Neural crest cell (in vitro differentiated cells): Measurements from ENCODE around the gene CLCN7. TPM values are rescaled to one million over a fixed set of nuclear protein-coding genes. Genes with fewer than 3 reads are reported as not detected.

ENCODE experiments used
- DNase-seq: peaks from one replicate; pipeline ENCODE4 v3.0.0; 2021; ENCODE audit warnings: low read depth, mixed read lengths, low spot score
- H3K27ac Mint-ChIP-seq: one replicate; pipeline ENCODE4 v1.8.0; 2021; ENCODE audit warnings: mild to moderate bottlenecking, mixed read lengths; ENCODE audit not compliant: unreplicated experiment
- H3K27me3 Mint-ChIP-seq: 2 replicates; pipeline ENCODE4 v1.8.0; 2021; ENCODE audit warnings: low read depth, mild to moderate bottlenecking, mixed read lengths
- H3K36me3 Mint-ChIP-seq: 2 replicates; pipeline ENCODE4 v1.8.0; 2021; ENCODE audit warnings: low read depth, mild to moderate bottlenecking, mixed read lengths
- H3K4me1 Mint-ChIP-seq: 2 replicates; pipeline ENCODE4 v1.8.0; 2021; ENCODE audit warnings: mixed read lengths
- H3K4me3 Mint-ChIP-seq: one replicate; pipeline ENCODE4 v1.8.0; 2021; ENCODE audit warnings: mild to moderate bottlenecking, mixed read lengths
- H3K9me3 Mint-ChIP-seq: 2 replicates; pipeline ENCODE4 v1.8.0; 2021; ENCODE audit warnings: mixed read lengths
- CTCF ChIP-seq: fragments of 200-600 bp; sonication (generic); conservative IDR thresholded peaks from 2 replicates; pipeline ENCODE4 v1.5.0; 2021; ENCODE audit warnings: antibody characterized with exemption, mild to moderate bottlenecking
- total RNA-seq: library from RNA; stranded (reverse); gene quantifications from 2 replicates; pipeline ENCODE4 v1.2.1, GENCODE V29; 2021

Gene CLCN7
- total RNA-seq, 1 donor from 2014 or later = 82.4 TPM

GRCh38 chr16:1495211-1495888, 20.5 kb upstream of the CLCN7 start:
- H3K27me3 Mint-ChIP-seq = no peaks in the 10 kb centered on the region
- no peaks in the 10 kb centered on the region for H3K36me3 Mint-ChIP-seq
- no peak overlapping the region for H3K27ac Mint-ChIP-seq
- TF ChIP-seq CTCF = no peak
- no peaks in the 10 kb centered on the region for H3K9me3 Mint-ChIP-seq
- peaks cover 16% of the 10 kb centered on the region for H3K4me1 Mint-ChIP-seq
- peak overlapping the region; percentile 27 for H3K4me3 Mint-ChIP-seq
- DNase-seq = no peak

GRCh38 chr16:1494711-1495110, 19.9 kb upstream of the CLCN7 start:
- Mint-ChIP-seq H3K4me3 (peak overlapping the region; percentile 97), H3K4me1 (peaks cover 16% of the 10 kb centered on the region), H3K27me3 (no peaks in the 10 kb centered on the region), H3K36me3 (no peaks in the 10 kb centered on the region), H3K27ac (no peak overlapping the region), H3K9me3 (no peaks in the 10 kb centered on the region)
- TF ChIP-seq CTCF = no peak
- DNase-seq = no peak

GRCh38 chr16:1494129-1494640, 19.4 kb upstream of the CLCN7 start:
- H3K4me1 Mint-ChIP-seq = peaks cover 16% of the 10 kb centered on the region
- H3K27me3 Mint-ChIP-seq = no peaks in the 10 kb centered on the region
- no peak for DNase-seq
- no peaks in the 10 kb centered on the region for H3K9me3 Mint-ChIP-seq
- H3K36me3 Mint-ChIP-seq = no peaks in the 10 kb centered on the region
- H3K4me3 Mint-ChIP-seq = peak overlapping the region; percentile 97
- peak; percentile 31 for TF ChIP-seq CTCF
- peak overlapping the region; percentile 88 for H3K27ac Mint-ChIP-seq

GRCh38 chr16:1493746-1494094, 18.9 kb upstream of the CLCN7 start:
- no peaks in the 10 kb centered on the region for H3K9me3 Mint-ChIP-seq
- H3K36me3 Mint-ChIP-seq = no peaks in the 10 kb centered on the region
- peaks cover 16% of the 10 kb centered on the region for H3K4me1 Mint-ChIP-seq
- no peak for DNase-seq
- no peak for TF ChIP-seq CTCF
- H3K27me3 Mint-ChIP-seq = no peaks in the 10 kb centered on the region
- peak overlapping the region; percentile 97 for H3K4me3 Mint-ChIP-seq
- H3K27ac Mint-ChIP-seq = peak overlapping the region; percentile 88

GRCh38 chr16:1492923-1493745, 18.3 kb upstream of the CLCN7 start, which contains the start of gene TELO2:
Gene TELO2 (plus strand): TSS chr16:1493360. CDS start chr16:1494282, 922 bp downstream.
- peak within 1 kb of the TSS; percentile 97 for H3K4me3 Mint-ChIP-seq
- TF ChIP-seq CTCF = peak; percentile 27
- no peaks in the 10 kb centered on the region for H3K36me3 Mint-ChIP-seq
- H3K27ac Mint-ChIP-seq = peak within 1 kb of the TSS; percentile 100
- H3K9me3 Mint-ChIP-seq = no peaks in the 10 kb centered on the region
- peak; percentile 81 for DNase-seq
- H3K4me1 Mint-ChIP-seq = peaks cover 16% of the 10 kb centered on the region
- H3K27me3 Mint-ChIP-seq = no peaks in the 10 kb centered on the region
